ENCODE data around the gene MACROD2. TPM values are rescaled to one million over a fixed set of nuclear protein-coding genes. Genes with fewer than 3 reads are reported as not detected.

MACROD2 gene
- total and polyA plus RNA-seq, 4 donors, result 0.66 to 10.5 (median 3.3) TPM

GRCh38 chr20:15967334-15967733 is 1972.0 kb downstream of the MACROD2 start:
- H3K27me3 ChIP-seq (ENCODE audit: control insufficient read depth in 4 of 4, insufficient read depth in 4 of 4, low read length in 3 of 4), result no peaks in the 10 kb centered on the region
- no peaks in the 10 kb centered on the region for H3K36me3 ChIP-seq (ENCODE audit: control insufficient read depth in 4 of 4, insufficient read depth in 3 of 4, low read depth in 1 of 4, low read length in 3 of 4)
- no peak overlapping the region for H3K4me3 ChIP-seq (ENCODE audit: low read depth in 1 of 3, low read length in 3 of 3)
- no peak for DNase-seq (ENCODE audit: low spot score)
- H3K9me3 ChIP-seq (ENCODE audit: control insufficient read depth in 4 of 4, low read length in 3 of 4), result no peaks in the 10 kb centered on the region
- H3K27ac ChIP-seq (ENCODE audit: low read depth in 1 of 2, low read length in 2 of 2), result no peak overlapping the region
- WGBS, result 83% methylated on average over 5 of the region's 5 CpGs
- no peaks in the 10 kb centered on the region for H3K4me1 ChIP-seq (ENCODE audit: control insufficient read depth in 4 of 4, insufficient read depth in 4 of 4, low read length in 3 of 4)
- no peak overlapping the region for H3K9ac ChIP-seq (ENCODE audit: low read depth in 1 of 2, low read length in 2 of 2)
- TF ChIP-seq, protein P1, sequence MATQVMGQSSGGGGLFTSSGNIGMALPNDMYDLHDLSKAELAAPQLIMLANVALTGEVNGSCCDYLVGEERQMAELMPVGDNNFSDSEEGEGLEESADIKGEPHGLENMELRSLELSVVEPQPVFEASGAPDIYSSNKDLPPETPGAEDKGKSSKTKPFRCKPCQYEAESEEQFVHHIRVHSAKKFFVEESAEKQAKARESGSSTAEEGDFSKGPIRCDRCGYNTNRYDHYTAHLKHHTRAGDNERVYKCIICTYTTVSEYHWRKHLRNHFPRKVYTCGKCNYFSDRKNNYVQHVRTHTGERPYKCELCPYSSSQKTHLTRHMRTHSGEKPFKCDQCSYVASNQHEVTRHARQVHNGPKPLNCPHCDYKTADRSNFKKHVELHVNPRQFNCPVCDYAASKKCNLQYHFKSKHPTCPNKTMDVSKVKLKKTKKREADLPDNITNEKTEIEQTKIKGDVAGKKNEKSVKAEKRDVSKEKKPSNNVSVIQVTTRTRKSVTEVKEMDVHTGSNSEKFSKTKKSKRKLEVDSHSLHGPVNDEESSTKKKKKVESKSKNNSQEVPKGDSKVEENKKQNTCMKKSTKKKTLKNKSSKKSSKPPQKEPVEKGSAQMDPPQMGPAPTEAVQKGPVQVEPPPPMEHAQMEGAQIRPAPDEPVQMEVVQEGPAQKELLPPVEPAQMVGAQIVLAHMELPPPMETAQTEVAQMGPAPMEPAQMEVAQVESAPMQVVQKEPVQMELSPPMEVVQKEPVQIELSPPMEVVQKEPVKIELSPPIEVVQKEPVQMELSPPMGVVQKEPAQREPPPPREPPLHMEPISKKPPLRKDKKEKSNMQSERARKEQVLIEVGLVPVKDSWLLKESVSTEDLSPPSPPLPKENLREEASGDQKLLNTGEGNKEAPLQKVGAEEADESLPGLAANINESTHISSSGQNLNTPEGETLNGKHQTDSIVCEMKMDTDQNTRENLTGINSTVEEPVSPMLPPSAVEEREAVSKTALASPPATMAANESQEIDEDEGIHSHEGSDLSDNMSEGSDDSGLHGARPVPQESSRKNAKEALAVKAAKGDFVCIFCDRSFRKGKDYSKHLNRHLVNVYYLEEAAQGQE (IDR thresholded peaks at IDR 0.05), result no peak
- TF ChIP-seq SP1 (IDR thresholded peaks at IDR 0.05), result no peak
- TF ChIP-seq ZBTB33 (IDR thresholded peaks at IDR 0.05), result no peak
- TF ChIP-seq RXRA (IDR thresholded peaks at IDR 0.05), result no peak
- no peak for TF ChIP-seq MAX (IDR thresholded peaks at IDR 0.05)
- no peak for TF ChIP-seq ATF3 (IDR thresholded peaks at IDR 0.05)
- TF ChIP-seq, protein P2, sequence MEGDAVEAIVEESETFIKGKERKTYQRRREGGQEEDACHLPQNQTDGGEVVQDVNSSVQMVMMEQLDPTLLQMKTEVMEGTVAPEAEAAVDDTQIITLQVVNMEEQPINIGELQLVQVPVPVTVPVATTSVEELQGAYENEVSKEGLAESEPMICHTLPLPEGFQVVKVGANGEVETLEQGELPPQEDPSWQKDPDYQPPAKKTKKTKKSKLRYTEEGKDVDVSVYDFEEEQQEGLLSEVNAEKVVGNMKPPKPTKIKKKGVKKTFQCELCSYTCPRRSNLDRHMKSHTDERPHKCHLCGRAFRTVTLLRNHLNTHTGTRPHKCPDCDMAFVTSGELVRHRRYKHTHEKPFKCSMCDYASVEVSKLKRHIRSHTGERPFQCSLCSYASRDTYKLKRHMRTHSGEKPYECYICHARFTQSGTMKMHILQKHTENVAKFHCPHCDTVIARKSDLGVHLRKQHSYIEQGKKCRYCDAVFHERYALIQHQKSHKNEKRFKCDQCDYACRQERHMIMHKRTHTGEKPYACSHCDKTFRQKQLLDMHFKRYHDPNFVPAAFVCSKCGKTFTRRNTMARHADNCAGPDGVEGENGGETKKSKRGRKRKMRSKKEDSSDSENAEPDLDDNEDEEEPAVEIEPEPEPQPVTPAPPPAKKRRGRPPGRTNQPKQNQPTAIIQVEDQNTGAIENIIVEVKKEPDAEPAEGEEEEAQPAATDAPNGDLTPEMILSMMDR (IDR thresholded peaks at IDR 0.05; ENCODE audit: low read depth, low read length, missing input control), result no peak

DNA sequence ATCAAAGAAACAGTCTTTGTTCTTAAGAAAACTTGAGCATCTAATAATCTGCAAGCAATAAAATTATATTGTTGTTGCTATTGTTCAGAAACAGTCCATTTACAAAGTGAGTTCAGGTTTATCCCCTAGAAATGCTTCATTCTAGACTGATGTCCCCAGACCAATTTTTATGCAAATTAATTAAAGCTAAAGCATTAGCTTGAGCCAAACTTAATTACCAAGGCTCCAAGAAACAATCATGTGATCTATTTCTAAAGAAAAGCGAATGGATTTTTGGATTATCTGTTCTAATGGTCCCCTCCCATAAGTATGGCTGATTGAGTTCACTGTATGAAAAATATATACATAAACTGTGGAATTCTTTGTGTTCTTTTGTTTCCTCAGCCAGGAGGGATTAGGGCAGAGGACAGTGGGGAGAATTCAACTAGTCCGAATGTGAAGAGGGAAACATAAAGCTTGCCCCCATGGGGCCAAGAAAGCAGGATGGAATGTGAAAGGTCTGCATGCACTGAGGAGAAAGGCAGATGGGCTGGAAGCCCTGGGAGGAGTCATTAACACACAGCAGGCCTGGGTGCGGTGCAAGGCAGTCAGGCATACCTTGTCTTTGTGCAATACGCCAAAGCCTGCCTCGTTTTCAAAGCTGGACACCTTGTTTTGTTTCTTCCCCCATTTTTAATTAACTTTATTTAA is 1980.9 kb downstream of the MACROD2 start:
- H3K27me3 ChIP-seq (ENCODE audit: control insufficient read depth in 4 of 4, insufficient read depth in 4 of 4, low read length in 3 of 4), result no peaks in the 10 kb centered on the region
- WGBS, result 58% methylated on average over 5 of the region's 5 CpGs
- no peaks in the 10 kb centered on the region for H3K4me1 ChIP-seq (ENCODE audit: control insufficient read depth in 4 of 4, insufficient read depth in 4 of 4, low read length in 3 of 4)
- H3K36me3 ChIP-seq (ENCODE audit: control insufficient read depth in 4 of 4, insufficient read depth in 3 of 4, low read depth in 1 of 4, low read length in 3 of 4), result peaks cover 0 to 2% (median 0%) of the 10 kb centered on the region in 4 donors
- DNase-seq (ENCODE audit: low spot score), result no peak
- no peak overlapping the region for H3K27ac ChIP-seq (ENCODE audit: low read depth in 1 of 2, low read length in 2 of 2)
- TF ChIP-seq GABPA (IDR thresholded peaks at IDR 0.05 in 1 of 2, conservative IDR thresholded peaks at IDR 0.05 in 1 of 2), result no peak
- no peak for TF ChIP-seq RXRA (IDR thresholded peaks at IDR 0.05)
- no peak for TF ChIP-seq FOXA2 (IDR thresholded peaks at IDR 0.05)
- no peak overlapping the region for H3K9ac ChIP-seq (ENCODE audit: low read depth in 1 of 2, low read length in 2 of 2)
- no peak overlapping the region for H3K4me3 ChIP-seq (ENCODE audit: low read depth in 1 of 3, low read length in 3 of 3)
- H3K9me3 ChIP-seq (ENCODE audit: control insufficient read depth in 4 of 4, low read length in 3 of 4), result no peaks in the 10 kb centered on the region

Data from liver (tissue), 9 donors.